ENCODE results near the gene ZNF831.

The ZNF831 gene

DNA sequence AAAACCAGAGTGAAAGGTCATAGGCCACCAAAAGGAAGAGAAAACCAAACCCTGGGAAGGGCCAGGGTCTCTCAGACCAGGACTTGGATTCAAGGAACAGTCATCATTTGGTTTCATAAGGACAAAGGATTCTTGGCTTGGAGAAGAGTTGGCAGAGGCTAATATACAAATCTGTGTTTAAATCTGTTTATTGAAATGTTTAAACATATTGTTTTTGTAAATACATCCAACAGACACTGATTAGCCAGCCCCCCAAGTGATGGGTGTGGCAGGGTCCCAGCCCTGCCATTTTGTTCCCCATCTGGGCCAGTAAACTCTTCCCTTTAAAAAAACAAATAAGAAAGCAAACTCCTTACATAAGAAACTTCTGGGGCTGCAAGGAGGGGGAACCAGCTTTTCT is 6.1 kb upstream of the ZNF831 start:
- no peak for DNase-seq (ENCODE audit: low read depth)

DNA sequence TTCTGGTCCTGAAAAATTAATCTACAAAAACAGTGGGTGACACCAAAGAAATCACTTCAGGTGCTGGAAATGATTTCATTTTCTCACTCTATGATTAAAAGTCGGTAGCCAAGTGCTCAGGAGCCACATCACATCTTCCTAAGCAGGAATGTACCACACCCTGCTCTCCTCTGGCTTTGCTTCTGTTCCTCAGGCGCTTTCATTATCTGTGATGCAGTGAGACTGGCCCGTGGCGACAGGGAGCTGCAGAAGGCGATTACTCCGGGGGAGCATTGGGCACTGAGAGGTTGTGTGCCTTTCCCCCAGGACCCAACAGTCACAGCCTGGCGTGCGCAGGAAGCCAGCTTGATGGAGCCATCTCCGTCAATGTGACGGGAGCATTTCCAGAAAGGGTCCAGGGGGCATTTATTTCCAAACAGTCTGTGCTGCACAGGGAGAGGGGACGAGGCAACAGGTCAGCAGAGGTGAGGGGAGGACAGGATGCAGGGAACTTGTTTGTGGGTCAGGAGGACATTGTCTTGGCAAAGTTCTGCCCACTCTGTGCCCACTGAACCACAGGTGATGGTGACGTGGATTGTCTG is 5.6 kb upstream of the ZNF831 start:
- no peak for DNase-seq (ENCODE audit: low read depth)

DNA sequence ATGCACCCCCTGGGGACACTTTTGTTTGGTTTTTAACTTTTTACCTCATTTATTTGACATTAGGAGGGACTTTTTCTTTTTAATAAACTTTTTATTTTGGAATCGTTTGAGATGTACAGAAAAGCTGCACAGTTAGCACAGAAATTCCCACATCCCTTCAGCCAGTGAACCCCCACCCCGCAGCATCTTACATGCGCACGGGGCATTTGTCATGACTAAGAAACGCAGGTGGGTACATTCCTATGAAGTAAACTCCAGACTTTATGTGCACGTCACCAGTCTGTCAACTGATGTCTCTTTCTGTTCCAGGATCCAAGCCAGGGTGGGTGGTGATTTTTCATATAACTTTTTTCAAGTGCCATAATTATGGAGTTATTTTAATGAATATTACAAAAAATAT is 4.9 kb upstream of the ZNF831 start:
- DNase-seq (ENCODE audit: low read depth) = no peak

DNA sequence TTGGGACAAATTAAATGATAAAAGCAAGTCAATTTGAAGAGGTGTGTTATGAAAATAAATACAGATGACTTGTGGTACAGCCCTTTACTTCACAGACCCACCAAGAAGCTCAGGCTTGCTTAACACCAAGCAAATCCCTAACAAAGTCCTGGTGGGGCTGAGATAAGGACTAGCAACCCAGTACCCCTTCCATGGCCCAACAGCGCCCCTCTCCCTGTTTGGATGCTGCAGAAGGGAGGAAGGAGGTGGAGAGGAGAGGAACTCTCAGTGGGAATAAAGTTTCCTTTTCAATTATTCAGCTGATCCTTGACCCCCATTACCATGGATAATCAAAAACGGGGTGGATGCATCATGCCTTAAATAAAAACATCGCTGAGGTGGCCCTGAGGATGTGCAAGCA is 4.5 kb upstream of the ZNF831 start:
- no peak for DNase-seq (ENCODE audit: low read depth)

DNA sequence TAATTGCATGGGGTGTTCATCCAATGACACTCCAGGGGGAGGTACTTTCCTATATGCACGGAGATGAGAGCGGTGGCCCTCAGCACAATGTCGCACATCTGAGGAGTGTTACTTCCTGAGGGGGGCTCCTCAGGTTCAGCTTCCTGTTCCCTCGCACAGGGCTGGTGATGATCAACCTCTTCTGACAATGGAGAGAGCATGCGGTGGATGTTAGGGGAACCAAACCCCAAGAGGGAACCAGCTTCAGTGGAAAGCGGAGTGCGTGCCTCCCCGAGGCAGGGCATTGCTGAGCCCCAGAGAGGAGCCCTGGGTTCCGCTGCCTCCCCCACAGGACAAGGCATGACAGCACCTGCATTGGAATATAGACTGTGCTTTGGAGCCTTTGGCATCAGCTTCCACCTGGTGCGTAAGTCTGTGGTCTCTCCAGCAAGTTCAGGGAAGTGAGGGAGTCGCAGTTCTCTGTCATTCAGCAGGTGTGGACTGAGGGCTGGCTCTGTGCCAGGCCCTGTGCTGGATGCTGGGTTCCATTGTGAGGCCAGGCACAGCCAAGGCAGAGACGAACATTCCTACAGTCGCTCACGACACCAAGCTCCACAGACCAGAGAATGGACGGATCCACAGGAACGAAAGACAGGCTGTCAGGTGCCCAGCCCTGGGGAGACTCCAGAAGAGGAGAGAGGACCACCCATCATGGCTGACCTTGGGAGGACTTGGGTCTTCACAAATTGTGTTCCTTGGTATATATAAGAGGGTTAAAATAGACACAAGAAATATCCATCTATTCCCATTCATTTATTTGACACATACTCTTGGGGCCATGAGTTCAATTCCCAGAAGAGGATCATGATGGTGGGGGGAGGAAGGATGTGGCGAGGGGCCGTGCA is 3.9 kb upstream of the ZNF831 start:
- DNase-seq (ENCODE audit: low read depth) = peak; percentile 48

DNA sequence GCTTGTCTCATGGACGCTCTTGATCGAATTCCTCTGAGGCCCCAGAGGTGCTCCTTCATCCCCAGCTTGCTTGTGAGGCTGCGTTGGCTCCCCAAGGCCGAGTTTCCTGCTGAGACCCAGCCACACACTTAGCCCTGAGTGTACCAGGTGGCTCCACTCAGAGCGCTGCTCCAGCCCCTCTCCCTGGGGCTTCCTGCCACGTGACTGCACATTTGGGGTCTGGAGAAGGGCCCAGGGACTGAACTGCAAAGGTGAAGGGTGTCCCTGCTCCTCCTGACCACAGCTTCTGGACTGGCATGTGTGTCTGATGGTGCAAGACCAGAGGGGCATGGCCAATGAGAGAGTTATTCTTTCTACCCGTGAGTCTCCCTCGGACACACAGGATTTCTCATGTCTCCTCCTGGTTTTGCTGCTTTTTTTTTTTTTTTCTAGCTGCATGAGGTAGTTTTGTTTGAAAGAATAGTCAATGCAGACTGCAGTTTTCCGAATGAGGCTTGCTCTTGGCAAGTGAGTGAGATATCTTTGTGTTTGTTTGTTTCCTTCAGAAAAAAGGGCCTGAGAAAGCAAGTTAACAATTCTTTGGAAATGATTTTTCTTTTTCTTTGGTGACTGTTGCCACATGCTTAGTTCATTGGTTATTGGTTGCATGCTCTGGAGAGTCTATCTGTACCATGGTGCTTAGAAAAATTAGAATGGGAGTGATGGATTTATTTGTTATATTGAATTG is 3.1 kb upstream of the ZNF831 start:
- no peak for DNase-seq (ENCODE audit: low read depth)

DNA sequence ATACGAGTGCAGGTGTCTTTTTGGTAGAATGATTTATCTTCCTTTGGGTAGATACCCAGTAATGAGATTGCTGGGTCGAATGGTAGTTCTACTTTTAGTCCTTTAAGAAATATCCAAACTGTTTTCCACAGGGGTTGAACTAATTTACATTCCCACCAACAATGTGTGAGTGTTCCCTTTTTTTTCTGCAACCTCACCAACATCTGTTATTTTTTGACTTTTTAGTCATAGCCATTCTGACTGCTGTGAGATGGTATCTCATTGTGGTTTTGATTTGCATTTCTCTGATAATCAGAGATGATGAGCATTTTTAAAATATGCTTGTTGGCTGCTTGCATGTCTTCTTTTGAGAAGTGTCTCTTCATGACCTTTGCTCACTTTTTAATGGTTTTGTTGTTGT is 1.9 kb upstream of the ZNF831 start:
- DNase-seq (ENCODE audit: low read depth) = no peak

DNA sequence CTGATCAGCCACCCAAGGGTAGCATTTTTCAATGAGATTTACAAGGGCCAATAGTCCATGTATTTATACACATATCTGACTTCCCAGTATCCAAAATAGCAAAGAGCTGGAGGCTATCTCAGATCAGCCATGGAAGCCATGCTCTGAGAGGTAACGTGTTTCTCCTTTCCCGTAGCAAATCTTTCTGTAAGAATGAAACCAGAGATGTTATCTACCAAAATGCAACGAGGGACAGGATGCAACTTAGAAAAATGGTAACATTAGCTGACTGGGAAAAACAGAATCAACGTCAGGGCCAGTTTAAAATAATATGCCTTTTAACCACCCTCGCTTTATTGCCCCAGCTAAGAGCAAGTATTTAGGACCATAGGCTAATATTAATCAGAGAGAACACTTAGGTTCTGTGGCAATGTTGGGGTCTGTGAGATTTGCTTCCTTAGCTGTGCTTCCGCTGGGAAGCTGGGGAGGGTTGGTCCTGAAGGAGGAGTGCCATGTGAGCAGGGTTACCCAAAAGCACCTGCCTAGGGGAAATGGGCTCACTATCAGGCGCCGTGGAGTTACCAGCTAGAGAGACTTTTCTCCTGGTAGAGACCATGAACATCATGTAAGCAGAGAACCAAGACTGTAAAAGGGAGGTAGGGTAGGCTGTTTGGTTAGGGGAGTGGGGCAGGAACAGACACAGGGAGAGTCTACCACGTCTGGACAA is 1.2 kb downstream of the ZNF831 start:
- DNase-seq (ENCODE audit: low read depth) = no peak

DNA sequence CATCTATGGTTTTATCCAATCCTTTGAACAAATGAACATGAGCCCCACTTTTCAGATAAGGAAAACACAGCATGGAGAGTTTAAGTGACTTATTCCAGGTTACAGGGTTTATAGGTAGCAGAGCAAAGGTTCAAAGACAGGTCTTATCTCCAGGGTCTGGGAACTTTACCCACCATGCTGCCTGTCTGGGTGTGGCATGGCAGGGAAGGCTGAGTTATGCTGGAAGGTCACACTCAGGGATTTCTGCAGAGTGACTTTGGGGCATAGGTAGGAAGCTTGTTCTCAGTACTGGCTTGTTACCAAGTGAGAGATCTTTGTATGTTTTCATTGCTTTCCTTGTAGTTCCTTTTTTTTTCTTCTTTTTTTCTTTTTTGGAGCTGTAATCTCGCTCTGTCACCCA is 1.8 kb downstream of the ZNF831 start:
- no peak for DNase-seq (ENCODE audit: low read depth)

DNA sequence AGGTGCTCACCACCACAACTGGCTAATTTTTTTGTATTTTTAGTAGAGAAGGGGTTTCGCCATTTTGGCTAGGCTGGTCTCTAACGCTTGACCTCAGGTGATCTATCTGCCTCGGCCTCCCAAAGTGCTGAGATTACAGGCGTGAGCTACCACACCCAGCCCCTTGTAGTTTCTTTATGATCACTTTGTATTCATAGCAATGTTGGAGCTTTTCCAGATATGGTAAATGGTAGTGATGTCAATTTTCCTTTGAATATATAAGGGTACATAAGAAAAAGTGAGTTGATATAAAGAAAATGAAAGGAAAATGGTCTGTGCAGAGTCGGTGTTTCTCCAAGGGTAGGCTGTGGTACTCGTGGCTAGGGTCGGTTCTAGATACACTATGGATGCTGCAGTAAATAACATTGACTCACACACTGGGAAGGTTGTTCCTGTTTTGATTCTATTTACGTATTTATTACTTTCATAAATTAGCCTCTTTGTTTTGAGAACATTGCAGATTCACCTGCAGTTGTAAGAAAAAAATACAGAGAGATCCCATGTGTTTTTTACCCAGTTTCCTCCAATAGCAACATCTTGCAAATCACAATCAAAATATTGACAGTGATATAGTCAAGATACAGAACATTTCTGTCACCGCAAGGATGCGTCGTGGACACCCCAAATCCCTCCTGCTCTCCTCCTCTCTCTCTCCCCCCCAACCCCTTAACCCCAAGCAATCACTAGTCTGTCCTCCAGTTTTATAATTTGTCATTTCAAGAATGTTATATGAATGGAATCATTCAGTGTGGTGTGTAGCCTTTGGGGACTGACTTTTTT is 2.5 kb downstream of the ZNF831 start:
- no peak for DNase-seq (ENCODE audit: low read depth)

DNA sequence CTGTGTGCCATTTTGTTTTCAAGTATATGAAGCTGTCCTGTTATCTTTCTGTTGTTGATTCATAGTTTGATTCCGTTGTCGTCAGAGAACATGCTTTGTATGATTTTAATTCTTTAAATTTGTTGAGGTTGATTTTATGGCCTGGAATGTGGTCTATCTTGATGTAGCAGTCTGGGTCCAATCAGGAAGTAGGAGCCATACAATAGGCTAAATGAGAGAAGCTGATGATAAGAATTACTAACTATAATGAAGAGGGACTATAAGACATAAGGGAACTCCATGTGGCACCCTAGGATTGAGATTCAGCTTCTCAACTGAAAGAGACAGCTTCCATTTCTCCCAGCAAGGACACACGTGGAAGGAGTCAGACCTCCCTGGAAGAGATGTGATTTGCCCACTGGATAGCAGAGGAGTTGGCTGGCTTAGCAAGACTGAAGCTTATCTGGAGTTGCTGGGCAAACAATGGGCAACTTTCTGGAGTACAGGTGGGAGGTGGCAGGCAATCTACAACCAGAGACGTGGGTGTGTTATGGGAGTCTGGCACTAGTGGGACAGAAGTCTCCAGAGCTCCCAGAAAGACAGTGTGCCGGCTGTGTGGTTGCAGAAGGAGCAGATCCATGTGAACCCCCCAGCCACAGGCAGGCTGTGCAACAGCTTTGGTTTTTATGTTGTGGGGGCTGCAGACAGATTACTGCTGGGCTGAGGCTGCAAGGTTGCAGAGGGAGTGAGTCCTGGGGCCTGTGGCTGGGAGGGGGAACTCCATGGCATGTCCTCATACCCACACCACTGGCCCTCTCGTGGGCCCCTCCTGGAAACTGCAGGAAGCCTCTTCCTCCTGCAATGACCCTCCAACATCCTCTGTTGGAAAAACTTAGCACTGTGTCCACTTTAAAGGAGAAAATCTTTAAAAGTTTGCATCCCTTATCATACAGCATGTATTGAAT is 7.1 kb downstream of the ZNF831 start:
- DNase-seq (ENCODE audit: low read depth) = no peak

DNA sequence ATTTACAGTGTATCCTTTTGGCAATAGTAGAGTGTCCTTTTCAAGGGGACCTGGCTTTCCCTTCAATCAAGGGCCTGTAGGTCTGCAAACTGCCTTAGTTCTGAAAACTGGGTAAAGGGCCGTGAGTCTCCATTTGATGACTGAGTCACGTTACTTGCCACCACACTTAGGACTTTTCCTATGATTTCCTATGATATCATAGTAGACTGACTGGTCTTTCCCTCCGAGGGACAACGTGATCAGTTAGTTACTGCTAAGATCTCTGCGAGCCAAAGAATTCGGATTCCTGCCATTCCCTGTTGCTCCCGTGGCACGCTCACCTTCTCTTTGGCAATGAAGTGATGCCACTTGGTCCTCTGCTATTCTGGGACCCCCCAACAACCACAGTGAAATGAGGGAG is 8.4 kb downstream of the ZNF831 start:
- DNase-seq (ENCODE audit: low read depth) = no peak

DNA sequence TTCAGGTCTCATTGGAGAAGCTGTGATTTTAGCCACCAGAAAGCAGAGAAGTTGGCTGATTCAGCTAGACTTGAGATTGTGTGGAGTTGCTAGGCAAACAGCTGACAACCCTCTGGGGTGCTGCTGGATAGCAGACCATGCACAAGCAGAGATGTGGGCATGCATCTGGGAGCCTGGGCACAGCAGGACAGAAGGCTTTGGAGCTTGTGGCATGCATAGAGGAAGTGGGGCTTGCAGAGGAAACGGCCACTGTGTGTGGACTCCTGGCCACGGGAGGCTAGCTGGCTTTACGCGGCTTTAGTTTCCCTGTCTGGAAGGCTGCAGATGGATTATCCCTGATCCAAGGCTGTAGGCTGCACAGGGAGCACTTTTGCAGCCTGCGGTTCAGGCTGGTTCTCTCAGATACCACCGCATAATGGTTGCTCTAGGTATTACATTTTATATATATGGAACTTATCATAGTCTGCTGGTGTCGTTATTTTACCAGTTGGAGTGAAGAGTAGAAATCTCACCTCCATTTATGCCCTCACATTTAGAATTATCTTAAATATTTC is 10.4 kb downstream of the ZNF831 start:
- no peak for DNase-seq (ENCODE audit: low read depth)

DNA sequence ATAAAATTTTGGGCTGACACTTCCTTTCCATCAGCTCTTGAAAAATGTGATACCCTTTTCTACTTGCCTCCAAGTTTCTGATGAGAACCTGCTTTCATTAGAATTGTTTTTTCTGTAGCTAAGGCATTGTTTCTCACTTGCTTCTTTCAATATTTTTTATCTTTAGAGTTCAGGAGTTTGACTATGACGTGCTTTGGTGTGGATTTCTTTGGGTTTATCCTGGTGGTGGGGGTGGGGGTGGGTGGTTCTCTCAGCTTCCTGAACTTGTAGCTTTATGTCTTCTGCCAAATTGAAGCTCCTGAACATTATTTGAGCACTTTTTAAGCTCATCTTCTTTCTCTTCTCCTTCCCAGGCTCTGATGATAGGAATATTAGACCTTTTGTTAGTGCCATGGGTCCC is 11.4 kb downstream of the ZNF831 start:
- DNase-seq (ENCODE audit: low read depth) = no peak

DNA sequence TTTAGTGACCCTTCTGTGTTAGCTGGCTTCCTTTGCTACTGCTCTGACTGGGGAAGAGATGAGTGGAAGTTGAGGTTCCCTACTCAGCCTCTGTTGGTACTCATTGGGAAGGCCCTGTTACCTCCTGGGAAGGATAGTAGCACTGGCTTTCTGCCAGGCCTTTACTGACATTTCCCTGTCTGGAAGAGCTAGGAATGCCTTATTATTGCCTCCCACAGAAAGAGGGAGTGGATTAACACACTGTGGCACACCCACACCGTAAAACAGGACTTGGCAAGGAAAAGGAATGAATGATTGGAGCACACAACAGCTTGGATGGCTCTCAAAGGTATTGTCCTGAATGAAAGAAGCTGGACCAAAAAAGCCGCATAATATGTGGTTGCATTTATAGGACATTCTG is 12.2 kb downstream of the ZNF831 start:
- DNase-seq (ENCODE audit: low read depth) = no peak

DNA sequence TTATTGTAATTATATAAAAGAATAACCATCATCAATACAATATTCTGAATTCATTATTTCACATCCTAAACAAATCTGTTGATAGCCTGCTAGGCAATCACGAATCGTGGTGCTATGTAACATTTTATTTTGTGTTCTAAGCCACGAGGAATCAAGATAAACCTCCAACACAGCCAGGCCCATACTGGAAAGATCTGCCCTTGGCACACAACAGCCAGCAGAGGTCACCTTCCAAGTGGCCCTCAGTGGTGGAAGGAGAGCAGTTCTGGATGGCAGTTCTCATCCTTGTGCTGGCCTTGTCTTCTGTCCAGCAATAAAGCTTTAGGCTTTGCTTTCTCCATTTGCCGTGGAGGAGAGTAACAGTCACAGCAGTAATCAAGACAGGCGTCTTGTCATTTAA is 13.2 kb downstream of the ZNF831 start:
- DNase-seq (ENCODE audit: low read depth) = no peak

DNA sequence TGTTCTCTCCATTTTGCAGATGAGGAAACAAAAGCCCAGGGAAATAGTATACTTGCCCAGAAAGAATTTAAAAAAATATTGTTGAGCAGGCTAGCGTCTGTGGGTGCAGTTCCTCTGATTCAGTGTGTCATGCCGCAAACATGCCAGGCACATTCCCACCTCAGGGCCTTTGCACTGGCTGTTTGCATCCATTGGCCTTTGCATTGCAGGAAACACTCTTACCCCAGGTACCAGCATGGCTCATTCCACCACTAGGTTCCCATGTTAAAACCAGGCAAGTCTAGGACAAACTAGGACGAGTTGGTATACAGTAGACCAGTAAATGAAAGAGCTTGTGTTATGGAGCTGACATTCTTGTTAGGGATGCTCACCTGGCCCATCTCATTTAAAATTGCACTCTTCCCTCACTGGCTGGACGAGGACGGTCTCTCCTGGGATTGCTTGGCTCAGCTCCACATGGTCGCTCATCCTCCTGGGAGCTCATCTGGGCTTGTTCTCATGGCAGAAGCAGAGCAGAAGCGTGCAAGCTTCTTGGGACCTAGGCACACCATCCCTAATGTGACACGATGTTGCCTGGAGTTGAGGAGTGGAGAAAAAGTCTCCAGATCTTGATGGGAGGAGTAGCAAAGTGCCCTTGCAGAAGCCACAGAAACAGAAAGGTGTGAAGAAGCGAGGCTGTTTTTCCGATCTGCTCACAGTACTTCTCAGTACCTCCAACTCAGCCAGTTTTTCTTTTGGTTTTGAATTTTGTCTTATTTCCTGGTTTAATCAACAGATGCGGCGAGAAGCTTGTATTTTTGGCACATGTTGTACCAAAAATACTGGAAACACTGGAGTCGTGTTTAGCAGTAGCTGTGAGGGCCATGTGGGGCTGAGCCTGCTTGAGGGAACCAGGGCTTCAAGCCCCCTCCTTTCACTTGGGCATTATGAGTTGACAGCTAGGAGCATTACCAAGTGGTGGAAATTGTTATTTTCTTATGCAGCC is 13.9 kb downstream of the ZNF831 start:
- no peak for DNase-seq (ENCODE audit: low read depth)

DNA sequence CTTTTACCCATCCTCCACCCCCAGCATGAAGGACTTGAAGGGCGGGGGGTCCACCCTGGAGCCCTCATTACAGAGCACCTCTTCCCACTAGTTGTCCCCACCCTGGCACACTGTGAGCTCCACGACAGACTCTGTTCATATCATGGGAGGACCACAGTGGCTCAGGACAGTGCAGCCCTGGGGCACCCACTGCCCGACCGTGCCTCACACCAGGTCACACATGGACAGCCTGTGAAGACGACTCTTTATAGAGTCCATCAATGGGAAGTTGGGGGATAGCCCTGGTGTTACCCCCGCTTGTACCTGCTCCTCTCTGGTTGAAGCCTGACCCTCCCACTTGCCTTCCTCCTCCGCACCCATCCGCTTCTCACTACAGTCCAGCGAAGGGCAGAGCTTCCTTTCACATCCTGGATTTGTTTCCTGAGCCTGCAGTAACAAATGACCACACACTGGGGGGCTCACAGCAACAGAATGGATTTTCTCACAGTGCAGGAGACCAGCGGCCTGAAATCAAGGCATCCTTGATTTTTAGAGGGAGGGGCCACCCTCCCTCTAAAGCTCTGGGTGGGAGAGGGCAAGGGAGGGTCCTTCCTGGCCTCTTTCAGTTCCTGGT is 15.5 kb downstream of the ZNF831 start:
- no peak for DNase-seq (ENCODE audit: low read depth)

DNA sequence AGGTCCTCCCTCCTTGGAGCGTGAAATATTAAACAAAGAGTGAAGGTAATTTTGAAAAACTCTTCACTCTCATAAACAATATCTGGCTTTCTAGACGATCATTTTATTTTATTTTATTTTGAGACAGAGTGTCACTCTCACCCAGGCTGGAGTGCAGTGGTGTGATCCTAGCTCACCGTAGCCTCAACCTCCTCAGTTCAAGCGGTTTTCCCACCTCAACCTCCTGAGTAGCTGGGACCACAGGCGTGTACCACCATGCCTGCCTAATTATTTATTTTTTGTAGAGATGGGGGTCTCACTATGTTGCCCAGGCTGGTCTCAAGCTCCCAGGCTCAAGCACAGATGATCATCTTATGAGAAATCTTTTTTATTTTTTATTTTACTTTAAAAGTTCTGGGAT is 16.4 kb downstream of the ZNF831 start:
- DNase-seq (ENCODE audit: low read depth) = no peak
